Mammary epithelial cell (primary cell): ENCODE results near the gene MIPEP.

ENCODE experiments used
- CTCF ChIP-seq, 2 donors: IDR thresholded peaks in 1 of 2; conservative IDR thresholded peaks in 1 of 2; 2 replicates each; pipeline ENCODE4 v1.5.1; 2011 to 2012; ENCODE audit warnings: inconsistent platforms in 2 of 2, low read length in 2 of 2, mild to moderate bottlenecking in 2 of 2, control low read depth in 1 of 2, low read depth in 1 of 2; ENCODE audit not compliant: insufficient read depth in 1 of 2; ENCODE audit errors: extremely low read depth in 1 of 2
- EZH2 ChIP-seq: IDR thresholded peaks from 2 replicates; pipeline ENCODE4 v1.6.1; 2012; ENCODE audit warnings: low read length, inconsistent platforms, borderline replicate concordance

GRCh38 chr13:23804166-23804565 lies 85.0 kb downstream of the MIPEP start:
- TF ChIP-seq EZH2 (no peak), CTCF (conservative IDR thresholded peaks at IDR 0.05 in 1 of 2, IDR thresholded peaks at IDR 0.05 in 1 of 2; ENCODE audit: extremely low read depth in 1 of 2, insufficient read depth in 1 of 2, low read depth in 1 of 2, low read length in 2 of 2) (no peak)
